SH-SY5Y (cell line): ENCODE measurements around the gene RELT.

Experiments
- GATA2 ChIP-seq: IDR thresholded peaks from 2 replicates; pipeline ENCODE4 v1.6.1; 2011; ENCODE audit warnings: mild to moderate bottlenecking, low read depth, low read length
- GATA3 ChIP-seq: IDR thresholded peaks from 2 replicates; pipeline ENCODE4 v1.6.1; 2011; ENCODE audit warnings: low read depth, mild to moderate bottlenecking, low read length, moderate library complexity

DNA sequence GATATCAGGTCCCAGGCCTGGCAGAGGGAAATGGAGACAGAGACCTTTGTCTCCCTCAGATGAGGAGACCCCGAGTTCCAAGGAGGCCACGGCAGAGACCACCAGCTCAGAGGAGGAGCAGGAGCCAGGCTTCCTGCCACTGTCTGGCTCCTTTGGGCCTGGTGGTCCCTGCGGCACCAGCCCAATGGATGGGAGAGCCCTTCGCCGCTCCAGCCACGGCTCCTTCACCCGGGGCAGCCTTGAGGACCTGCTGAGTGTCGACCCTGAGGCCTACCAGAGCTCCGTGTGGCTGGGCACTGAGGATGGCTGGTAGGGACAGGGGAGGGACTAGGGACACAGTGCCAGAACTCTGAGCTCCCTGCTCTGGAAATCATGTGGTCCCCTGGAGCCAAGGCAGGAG, 13.1 kb upstream of the RELT start:
- TF ChIP-seq GATA3: no peak
- TF ChIP-seq GATA2: no peak
